Mesenchymal stem cell (in vitro differentiated cells and primary cell): Measurements from ENCODE around the gene LYPD4.
A peak's percentile ranks its signal among the peaks of the same experiment; 100 is the strongest.

Experiments
- DNase-seq: peaks from one replicate; pipeline ENCODE4 v3.0.0-alpha.2; 2013
- H2AFZ ChIP-seq: one replicate; pipeline ENCODE4 v1.6.1; 2013; ENCODE audit warnings: low read depth, mild to moderate bottlenecking, control low read depth, inconsistent platforms, low read length, moderate library complexity
- H2AK5ac ChIP-seq: 2 replicates; pipeline ENCODE4 v1.6.1; 2013; ENCODE audit warnings: low read length, moderate library complexity, mild to moderate bottlenecking, inconsistent platforms; ENCODE audit not compliant: severe bottlenecking
- H2BK120ac ChIP-seq: one replicate; pipeline ENCODE4 v1.6.1; 2013; ENCODE audit warnings: low read depth, mild to moderate bottlenecking, inconsistent platforms, low read length, moderate library complexity
- H2BK12ac ChIP-seq, 2 experiments: one replicate each; pipeline ENCODE4 v1.6.1; 2013; ENCODE audit warnings: inconsistent platforms in 2 of 2, low read length in 2 of 2, mild to moderate bottlenecking in 2 of 2, moderate library complexity in 2 of 2, control low read depth in 1 of 2
- H2BK15ac ChIP-seq: one replicate; pipeline ENCODE4 v1.6.1; 2013; ENCODE audit warnings: mild to moderate bottlenecking, low read depth, inconsistent platforms; ENCODE audit not compliant: poor library complexity, severe bottlenecking
- H2BK5ac ChIP-seq: 2 replicates; pipeline ENCODE4 v1.6.1; 2013; ENCODE audit warnings: low read depth, mild to moderate bottlenecking, low read length, control low read depth, inconsistent platforms; ENCODE audit not compliant: poor library complexity, severe bottlenecking
- H3K14ac ChIP-seq, 2 experiments: one replicate each; pipeline ENCODE4 v1.6.1; 2013; ENCODE audit warnings: inconsistent platforms in 2 of 2, low read length in 2 of 2, control low read depth in 1 of 2, mild to moderate bottlenecking in 1 of 2, moderate library complexity in 1 of 2
- H3K18ac ChIP-seq, 2 experiments: one replicate each; pipeline ENCODE4 v1.6.1; 2013; ENCODE audit warnings: inconsistent platforms in 2 of 2, low read length in 2 of 2, control low read depth in 1 of 2, low read depth in 1 of 2, mild to moderate bottlenecking in 1 of 2
- H3K23ac ChIP-seq, 2 experiments: one replicate each; pipeline ENCODE4 v1.6.1; 2013; ENCODE audit warnings: inconsistent platforms in 2 of 2, low read length in 2 of 2, mild to moderate bottlenecking in 2 of 2, moderate library complexity in 2 of 2, control low read depth in 1 of 2
- H3K27ac ChIP-seq: 2 replicates; pipeline ENCODE4 v1.5.1; 2013; ENCODE audit warnings: mild to moderate bottlenecking, moderate library complexity, low read length, control low read depth, inconsistent platforms; ENCODE audit not compliant: poor library complexity, severe bottlenecking
- H3K27me3 ChIP-seq, 2 experiments: 2 replicates each; pipeline versions ENCODE4 v1.6.1 to v1.7.0; 2013; ENCODE audit warnings: low read length in 2 of 2, mild to moderate bottlenecking in 2 of 2, moderate library complexity in 2 of 2, control low read depth in 1 of 2, inconsistent platforms in 1 of 2; ENCODE audit not compliant: control insufficient read depth in 1 of 2, insufficient read depth in 1 of 2
- H3K36me3 ChIP-seq, 2 experiments: 2 replicates each; pipeline versions ENCODE4 v1.6.1 to v1.7.0; 2013; ENCODE audit warnings: low read length in 2 of 2, control low read depth in 1 of 2, inconsistent platforms in 1 of 2, low read depth in 1 of 2, mild to moderate bottlenecking in 1 of 2; ENCODE audit not compliant: insufficient read depth in 2 of 2, control insufficient read depth in 1 of 2
- H3K4ac ChIP-seq, 2 experiments: one replicate each; pipeline ENCODE4 v1.6.1; 2013; ENCODE audit warnings: inconsistent platforms in 2 of 2, low read length in 2 of 2, mild to moderate bottlenecking in 2 of 2, moderate library complexity in 2 of 2, control low read depth in 1 of 2, low read depth in 1 of 2
- H3K4me1 ChIP-seq: 2 replicates; pipeline ENCODE4 v1.6.1; 2013; ENCODE audit warnings: low read depth, low read length, control low read depth; ENCODE audit not compliant: control insufficient read depth, insufficient read depth
- H3K4me2 ChIP-seq: 2 replicates; pipeline ENCODE4 v1.6.1; 2013; ENCODE audit warnings: low read length, mild to moderate bottlenecking, inconsistent platforms; ENCODE audit not compliant: poor library complexity, severe bottlenecking
- H3K4me3 ChIP-seq, 2 experiments: 2 replicates each; pipeline versions ENCODE4 v1.5.1 to v1.7.0; 2013; ENCODE audit warnings: low read length in 2 of 2, mild to moderate bottlenecking in 2 of 2, control low read depth in 1 of 2, low read depth in 1 of 2; ENCODE audit not compliant: insufficient read depth in 1 of 2
- H3K79me1 ChIP-seq: replicated peaks from 2 replicates; pipeline ENCODE4 v1.6.1; 2013; ENCODE audit warnings: mild to moderate bottlenecking, control low read depth, low read length, inconsistent platforms; ENCODE audit not compliant: poor library complexity, severe bottlenecking
- H3K9ac ChIP-seq: 2 replicates; pipeline ENCODE4 v1.7.0; 2013; ENCODE audit warnings: mild to moderate bottlenecking, low read length, moderate library complexity
- H3K9me3 ChIP-seq: 2 replicates; pipeline ENCODE4 v1.7.0; 2013; ENCODE audit warnings: mild to moderate bottlenecking, low read length; ENCODE audit not compliant: control insufficient read depth
- H4K8ac ChIP-seq: one replicate; pipeline ENCODE4 v1.6.1; 2013; ENCODE audit warnings: inconsistent platforms, mild to moderate bottlenecking, low read length, moderate library complexity
- H4K91ac ChIP-seq: one replicate; pipeline ENCODE4 v1.6.1; 2013; ENCODE audit warnings: mild to moderate bottlenecking, low read length, inconsistent platforms
- WGBS: methylation state at CpG from one replicate; pipeline ENCODE4 v1.1.7; 2013; ENCODE audit warnings: mixed read lengths; 5-methylcytosine and 5-hydroxymethylcytosine counted together

Gene LYPD4

DNA sequence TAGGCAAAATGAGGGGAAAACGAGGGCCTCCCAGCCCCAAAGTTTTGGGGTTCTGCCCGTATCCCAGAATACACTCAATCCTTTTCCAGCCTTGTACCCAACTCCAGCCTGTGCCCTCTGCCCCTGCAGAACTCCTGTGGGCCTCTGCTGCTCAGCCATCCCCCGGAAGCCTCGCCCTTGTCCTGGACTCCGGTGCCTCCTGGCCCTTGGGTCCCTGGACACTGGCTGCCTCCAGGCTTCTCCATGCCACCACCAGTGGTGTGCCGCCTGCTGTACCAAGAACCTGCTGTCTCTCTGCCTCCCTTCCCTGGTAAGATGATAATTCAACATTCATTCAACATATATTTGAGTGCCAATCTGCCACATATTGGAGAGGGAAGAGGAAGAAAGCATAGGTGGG is 4.2 kb upstream of the LYPD4 start:
- H3K9me3 ChIP-seq, result no peaks in the 10 kb centered on the region
- no peak for DNase-seq
- 65% methylated on average over 6 of the region's 6 CpGs for WGBS
- H2BK15ac ChIP-seq, result no peak overlapping the region
- no peak overlapping the region for H4K8ac ChIP-seq
- H3K36me3 ChIP-seq, result no peaks in the 10 kb centered on the region
- H3K79me1 ChIP-seq, result no peaks in the 10 kb centered on the region
- H4K91ac ChIP-seq, result no peak overlapping the region
- no peak overlapping the region for H2AK5ac ChIP-seq
- peaks cover 46 to 63% of the 10 kb centered on the region in 2 experiments for H3K27me3 ChIP-seq
- no peaks in the 10 kb centered on the region for H3K4me1 ChIP-seq
- no peak overlapping the region for H2BK5ac ChIP-seq
- H3K23ac ChIP-seq, result no peak overlapping the region
- no peak overlapping the region for H3K4me3 ChIP-seq
- no peak overlapping the region for H2BK12ac ChIP-seq
- H2AFZ ChIP-seq, result no peak overlapping the region
- no peak overlapping the region for H3K18ac ChIP-seq
- no peak overlapping the region for H3K14ac ChIP-seq
- H3K27ac ChIP-seq, result no peak overlapping the region
- no peak overlapping the region for H2BK120ac ChIP-seq
- H3K9ac ChIP-seq, result no peak overlapping the region
- H3K4me2 ChIP-seq, result no peak overlapping the region
- H3K4ac ChIP-seq, result no peak overlapping the region

DNA sequence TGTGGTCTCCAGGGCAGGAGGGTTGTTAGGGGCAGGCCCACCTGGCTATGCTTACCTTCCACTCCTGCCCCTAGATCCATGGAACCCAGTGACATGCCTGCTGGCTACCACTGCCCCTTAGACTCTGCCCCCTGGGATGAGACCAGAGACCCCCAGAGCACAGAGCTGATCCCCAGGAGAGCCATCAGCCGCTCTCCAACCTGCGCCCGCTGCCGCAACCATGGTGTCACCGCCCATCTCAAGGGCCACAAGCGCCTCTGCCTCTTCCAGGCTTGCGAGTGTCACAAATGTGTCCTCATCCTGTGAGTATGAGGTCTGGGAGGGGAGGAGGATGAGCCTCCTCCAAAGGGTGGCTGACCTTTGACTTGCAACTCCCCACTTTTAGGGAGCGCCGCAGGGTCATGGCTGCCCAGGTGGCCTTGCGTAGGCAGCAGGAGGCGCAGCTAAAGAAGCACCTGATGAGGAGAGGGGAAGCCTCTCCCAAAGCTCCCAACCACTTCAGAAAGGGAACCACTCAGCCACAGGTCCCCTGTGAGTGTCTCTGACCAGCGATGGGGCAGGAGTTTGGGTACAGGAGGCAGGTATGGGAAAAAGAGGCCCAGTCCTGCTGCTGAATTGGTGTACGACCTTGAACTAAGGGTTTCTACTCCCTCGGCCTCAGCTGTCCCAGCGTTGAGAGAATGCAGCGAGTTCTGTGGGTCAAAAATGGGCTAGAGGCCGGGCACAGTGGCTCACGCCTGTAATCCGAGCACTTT is 3.0 kb upstream of the LYPD4 start:
- Histone ChIP-seq H3K4me1 (no peaks in the 10 kb centered on the region), H2AK5ac (no peak overlapping the region), H3K4ac (no peak overlapping the region), H3K36me3 (no peaks in the 10 kb centered on the region), H2BK120ac (no peak overlapping the region), H3K23ac (no peak overlapping the region), H2AFZ (no peak overlapping the region), H4K8ac (no peak overlapping the region), H2BK15ac (no peak overlapping the region), H3K79me1 (no peaks in the 10 kb centered on the region), H3K27ac (no peak overlapping the region), H3K14ac (no peak overlapping the region), H4K91ac (no peak overlapping the region), H3K9me3 (no peaks in the 10 kb centered on the region), H3K9ac (no peak overlapping the region), H3K4me2 (no peak overlapping the region), H2BK12ac (no peak overlapping the region), H2BK5ac (no peak overlapping the region), H3K18ac (no peak overlapping the region), H3K4me3 (peak overlapping the region in 1 of 2 experiments; percentile 9), H3K27me3 (peaks cover 37 to 56% of the 10 kb centered on the region in 2 experiments)
- WGBS, result 89% methylated on average over 16 of the region's 19 CpGs
- DNase-seq, result no peak

DNA sequence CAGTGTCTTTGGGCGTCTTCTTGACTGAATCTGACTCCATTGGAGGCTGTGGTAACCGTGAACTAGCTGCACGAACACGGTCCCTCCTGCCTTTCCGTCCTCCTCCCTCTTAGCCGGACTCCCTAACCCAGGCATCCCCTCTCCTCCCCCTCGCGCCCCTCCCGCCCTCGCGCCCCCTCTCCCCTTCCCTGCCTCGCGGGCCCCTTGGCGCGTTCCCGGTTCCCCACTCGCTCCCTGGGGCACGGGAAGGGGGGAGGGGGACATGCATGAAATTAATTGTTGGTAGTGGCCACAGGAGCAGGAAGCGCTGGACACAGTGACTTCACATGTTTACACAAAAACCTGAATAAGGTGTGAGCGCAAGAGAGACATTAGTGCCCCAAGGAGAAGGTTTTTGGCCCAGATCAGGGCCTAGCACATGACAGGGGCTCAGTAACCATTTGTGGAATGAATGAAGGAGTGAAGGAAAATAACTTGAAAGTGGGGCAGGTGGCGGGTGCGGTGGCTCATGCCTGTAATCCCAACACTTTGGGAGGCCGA is 638 bp upstream of the LYPD4 start:
- H3K4me1 ChIP-seq, result no peaks in the 10 kb centered on the region
- H2AK5ac ChIP-seq, result no peak overlapping the region
- H3K36me3 ChIP-seq, result no peaks in the 10 kb centered on the region
- H2BK5ac ChIP-seq, result no peak overlapping the region
- H3K4ac ChIP-seq, result no peak overlapping the region
- H3K9me3 ChIP-seq, result no peaks in the 10 kb centered on the region
- H3K18ac ChIP-seq, result no peak overlapping the region
- H3K9ac ChIP-seq, result no peak overlapping the region
- H3K4me2 ChIP-seq, result no peak overlapping the region
- no peak overlapping the region for H2BK15ac ChIP-seq
- no peak overlapping the region for H3K27ac ChIP-seq
- 92% methylated on average over 21 of the region's 23 CpGs for WGBS
- no peak overlapping the region for H4K8ac ChIP-seq
- no peaks in the 10 kb centered on the region for H3K79me1 ChIP-seq
- H3K23ac ChIP-seq, result no peak overlapping the region
- no peak overlapping the region for H2BK120ac ChIP-seq
- DNase-seq, result no peak
- peaks cover 13 to 46% of the 10 kb centered on the region in 2 experiments for H3K27me3 ChIP-seq
- H3K14ac ChIP-seq, result peak overlapping the region in 1 of 2 experiments; percentile 12
- no peak overlapping the region for H2BK12ac ChIP-seq
- no peak overlapping the region for H4K91ac ChIP-seq
- H2AFZ ChIP-seq, result no peak overlapping the region
- H3K4me3 ChIP-seq, result no peak overlapping the region

DNA sequence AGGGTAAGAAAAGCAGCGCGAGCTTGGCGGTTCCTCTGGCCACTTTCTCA is 343 bp upstream of the LYPD4 start, which contains the start of gene DMRTC2:
DMRTC2 (plus strand) TSS at position 42 of the 50 bp plus-strand sequence. CDS start 2,387 bp downstream, outside the sequence.
- no peak for DNase-seq
- whole genome bisulfite sequencing, result 89% methylated on average over 3 of the region's 3 CpGs
- Histone ChIP-seq H3K14ac (peak within 1 kb of the TSS in 1 of 2 experiments; percentile 12), H2BK120ac (no peak within 1 kb of the TSS), H3K9ac (no peak within 1 kb of the TSS), H4K8ac (no peak within 1 kb of the TSS), H3K27me3 (peaks cover 13 to 44% of the 10 kb centered on the region in 2 experiments), H2BK5ac (no peak within 1 kb of the TSS), H2BK15ac (no peak within 1 kb of the TSS), H3K4me1 (no peaks in the 10 kb centered on the region), H3K9me3 (no peaks in the 10 kb centered on the region), H3K4me3 (no peak within 1 kb of the TSS), H3K27ac (no peak within 1 kb of the TSS), H3K4me2 (no peak within 1 kb of the TSS), H4K91ac (no peak within 1 kb of the TSS), H3K4ac (no peak within 1 kb of the TSS), H2AK5ac (no peak within 1 kb of the TSS), H2AFZ (no peak within 1 kb of the TSS), H2BK12ac (no peak within 1 kb of the TSS), H3K79me1 (no peaks in the 10 kb centered on the region), H3K18ac (no peak within 1 kb of the TSS), H3K23ac (no peak within 1 kb of the TSS), H3K36me3 (no peaks in the 10 kb centered on the region)
